ENCODE results near the gene CELF2. TPM values are rescaled to one million over a fixed set of nuclear protein-coding genes. Genes with fewer than 3 reads are reported as not detected.
A peak's percentile ranks its signal among the peaks of the same experiment; 100 is the strongest.

CELF2 gene
- total RNA-seq, 2 donors from 2014 or later, result 63.2 to 69.4 TPM

- Histone ChIP-seq H3K27me3 (no peaks in the 10 kb centered on the region), H3K27ac (no peak overlapping the region), H3K9me3 (no peaks in the 10 kb centered on the region), H3K4me1 (no peaks in the 10 kb centered on the region), H3K36me3 (peaks cover 62% of the 10 kb centered on the region), H3K4me3 (no peak overlapping the region)
- TF ChIP-seq CTCF (IDR thresholded peaks at IDR 0.05), result no peak
- DNase-seq (ENCODE audit: low spot score), result no peak
Measured at GRCh38 chr10:11301571-11302111, 284.0 kb downstream of the CELF2 start.

- Histone ChIP-seq H3K27me3 (no peaks in the 10 kb centered on the region), H3K4me1 (no peaks in the 10 kb centered on the region), H3K9me3 (peaks cover 0 to 4% of the 10 kb centered on the region in 2 donors), H3K27ac (no peak overlapping the region), H3K4me3 (no peak overlapping the region), H3K36me3 (peaks cover 62% of the 10 kb centered on the region)
- DNase-seq (ENCODE audit: low spot score), result no peak
- no peak for TF ChIP-seq CTCF (IDR thresholded peaks at IDR 0.05)
Measured at GRCh38 chr10:11302181-11302580, 284.5 kb downstream of the CELF2 start.

GRCh38 chr10:11303361-11304170, 285.9 kb downstream of the CELF2 start:
- Histone ChIP-seq H3K4me1 (no peaks in the 10 kb centered on the region), H3K4me3 (no peak overlapping the region), H3K27me3 (no peaks in the 10 kb centered on the region), H3K36me3 (peaks cover 75% of the 10 kb centered on the region), H3K27ac (no peak overlapping the region), H3K9me3 (peaks cover 0 to 16% of the 10 kb centered on the region in 2 donors)
- DNase-seq (ENCODE audit: low spot score), result no peak
- TF ChIP-seq CTCF (IDR thresholded peaks at IDR 0.05), result no peak

- no peak overlapping the region for H3K27ac ChIP-seq
- no peak for TF ChIP-seq CTCF (IDR thresholded peaks at IDR 0.05)
- peaks cover 65% of the 10 kb centered on the region for H3K36me3 ChIP-seq
- H3K4me3 ChIP-seq, result no peak overlapping the region
- no peaks in the 10 kb centered on the region for H3K27me3 ChIP-seq
- H3K9me3 ChIP-seq, result peaks cover 0 to 16% of the 10 kb centered on the region in 2 donors
- no peaks in the 10 kb centered on the region for H3K4me1 ChIP-seq
- peak; percentile 36 for DNase-seq (ENCODE audit: low spot score)
Measured at GRCh38 chr10:11304906-11305585, 287.4 kb downstream of the CELF2 start.

GRCh38 chr10:11305825-11306593, 288.3 kb downstream of the CELF2 start:
- Histone ChIP-seq H3K27ac (no peak overlapping the region), H3K9me3 (peaks cover 0 to 16% of the 10 kb centered on the region in 2 donors), H3K4me1 (no peaks in the 10 kb centered on the region), H3K36me3 (peaks cover 65% of the 10 kb centered on the region), H3K4me3 (no peak overlapping the region), H3K27me3 (no peaks in the 10 kb centered on the region)
- no peak for TF ChIP-seq CTCF (IDR thresholded peaks at IDR 0.05)
- DNase-seq (ENCODE audit: low spot score), result no peak
